IMR-90 (cell line): Measurements from ENCODE around the gene PRR33. TPM values are rescaled to one million over a fixed set of nuclear protein-coding genes. Genes with fewer than 3 reads are reported as not detected.

Experiments
- ATAC-seq: fragments of 200-7000 bp; cut with Tn5 transposase; 2 replicates; pipeline ENCODE4 v1.9.1; 2020; ENCODE audit warnings: low read depth, mild to moderate bottlenecking, moderate library complexity
- BruUV-seq: library from RNA; stranded (reverse); fragments of 400-500 nt; replicated peaks from 2 replicates; lab custom pipeline; 2021; lab: Mats Ljungman, UMichigan
- CTCF ChIA-PET: fragments of 300-600 bp; formaldehyde crosslinking; extraction: SDS; loops from one replicate; lab custom pipeline; 2021; ENCODE audit warnings: antibody characterized with exemption; lab: Yijun Ruan, JAX
- POLR2A ChIA-PET: fragments of 300-600 bp; sonication (Branson Sonifier 250); formaldehyde crosslinking; loops from one replicate; lab custom pipeline; 2022; ENCODE audit warnings: antibody characterized with exemption; ENCODE audit not compliant: unreplicated experiment; lab: Charles Lee
- DNase-seq: peaks from one replicate; pipeline ENCODE4 v3.0.0; 2013
- H2AFZ ChIP-seq: replicated peaks from 2 replicates; pipeline ENCODE3; 2013; ENCODE audit warnings: low read length, mild to moderate bottlenecking; ENCODE audit not compliant: poor library complexity
- H2AK5ac ChIP-seq: 2 replicates; pipeline ENCODE4 v1.6.1; 2013; ENCODE audit warnings: low read depth, low read length, inconsistent platforms
- H2AK9ac ChIP-seq: replicated peaks from 2 replicates; pipeline ENCODE3; 2013; ENCODE audit warnings: mild to moderate bottlenecking, low read depth, low read length, moderate library complexity; ENCODE audit not compliant: poor library complexity
- H2BK120ac ChIP-seq: 2 replicates; pipeline ENCODE4 v1.6.1; 2013; ENCODE audit warnings: low read depth, low read length, inconsistent platforms
- H2BK15ac ChIP-seq: 3 replicates; pipeline ENCODE4 v1.6.1; 2013; ENCODE audit warnings: low read depth, low read length, inconsistent platforms
- H2BK20ac ChIP-seq: 2 replicates; pipeline ENCODE4 v1.6.1; 2013; ENCODE audit warnings: low read depth, mild to moderate bottlenecking, inconsistent platforms, low read length, moderate library complexity
- H2BK5ac ChIP-seq: 2 replicates; pipeline ENCODE4 v1.6.1; 2013; ENCODE audit warnings: mild to moderate bottlenecking, low read depth, low read length, inconsistent platforms; ENCODE audit not compliant: poor library complexity, severe bottlenecking
- H3K14ac ChIP-seq: replicated peaks from 2 replicates; pipeline ENCODE4 v1.6.1; 2013; ENCODE audit warnings: low read depth, low read length, inconsistent platforms
- H3K18ac ChIP-seq: 2 replicates; pipeline ENCODE4 v1.6.1; 2013; ENCODE audit warnings: low read depth, low read length, control low read depth
- H3K23ac ChIP-seq: 2 replicates; pipeline ENCODE4 v1.6.1; 2013; ENCODE audit warnings: low read depth, low read length, inconsistent platforms
- H3K27ac ChIP-seq: 2 replicates; pipeline ENCODE4 v1.5.1; 2013; ENCODE audit warnings: mild to moderate bottlenecking, control low read depth, low read length; ENCODE audit not compliant: insufficient read depth
- H3K27me3 ChIP-seq: 2 replicates; pipeline ENCODE4 v1.6.1; 2013; ENCODE audit warnings: low read length; ENCODE audit not compliant: control insufficient read depth, insufficient read depth
- H3K36me3 ChIP-seq: 2 replicates; pipeline ENCODE4 v1.6.1; 2013; ENCODE audit warnings: low read length, mixed read lengths; ENCODE audit not compliant: control insufficient read depth, insufficient read depth
- H3K4ac ChIP-seq: 2 replicates; pipeline ENCODE4 v1.6.1; 2013; ENCODE audit warnings: low read depth, low read length, inconsistent platforms
- H3K4me1 ChIP-seq: 2 replicates; pipeline ENCODE4 v1.6.1; 2013; ENCODE audit warnings: low read length, mixed read lengths; ENCODE audit not compliant: control insufficient read depth, insufficient read depth
- H3K4me2 ChIP-seq: 2 replicates; pipeline ENCODE4 v1.6.1; 2013; ENCODE audit warnings: low read depth, mild to moderate bottlenecking, control low read depth, low read length, moderate library complexity
- H3K4me3 ChIP-seq: 2 replicates; pipeline ENCODE4 v1.5.1; 2013; ENCODE audit warnings: low read depth, mild to moderate bottlenecking, control low read depth, low read length, moderate library complexity; ENCODE audit not compliant: insufficient read depth
- H3K56ac ChIP-seq: 2 replicates; pipeline ENCODE4 v1.6.1; 2013; ENCODE audit warnings: low read length, inconsistent platforms; ENCODE audit not compliant: insufficient read depth; ENCODE audit errors: extremely low read depth
- H3K79me1 ChIP-seq, 2 experiments: 2 replicates each; pipeline ENCODE4 v1.6.1; 2013; ENCODE audit warnings: low read length in 2 of 2, inconsistent platforms in 1 of 2, low read depth in 1 of 2
- H3K9ac ChIP-seq: 2 replicates; pipeline ENCODE4 v1.6.1; 2013; ENCODE audit warnings: low read depth, low read length, control low read depth
- H3K9me1 ChIP-seq: 2 replicates; pipeline ENCODE4 v1.6.1; 2013; ENCODE audit warnings: low read length, inconsistent platforms; ENCODE audit not compliant: insufficient read depth
- H3K9me3 ChIP-seq: 2 replicates; pipeline ENCODE4 v1.6.1; 2013; ENCODE audit warnings: low read length; ENCODE audit not compliant: control insufficient read depth, insufficient read depth
- H4K20me1 ChIP-seq: 2 replicates; pipeline ENCODE4 v1.6.1; 2013; ENCODE audit warnings: low read length, inconsistent platforms; ENCODE audit not compliant: insufficient read depth
- H4K5ac ChIP-seq: 2 replicates; pipeline ENCODE4 v1.6.1; 2013; ENCODE audit warnings: mild to moderate bottlenecking, low read depth, low read length, control low read depth
- H4K8ac ChIP-seq, 2 experiments: 2 replicates each; pipeline ENCODE4 v1.6.1; 2013; ENCODE audit warnings: low read depth in 2 of 2, low read length in 2 of 2, control low read depth in 1 of 2, inconsistent platforms in 1 of 2
- H4K91ac ChIP-seq: 2 replicates; pipeline ENCODE4 v1.6.1; 2013; ENCODE audit warnings: low read depth, low read length, inconsistent platforms; ENCODE audit not compliant: insufficient read depth
- BHLHE40 ChIP-seq: fragments of 150-350 bp; IDR thresholded peaks from 2 replicates; pipeline ENCODE4 v1.6.1; 2016; ENCODE audit warnings: mild to moderate bottlenecking, low read depth, low read length
- CEBPB ChIP-seq: IDR thresholded peaks from 2 replicates; pipeline ENCODE4 v1.6.1; 2012; ENCODE audit warnings: low read depth, low read length, improper control_type of control experiment
- CHD1 ChIP-seq: IDR thresholded peaks from 2 replicates; pipeline ENCODE4 v1.6.1; 2012; ENCODE audit warnings: low read depth, low read length, improper control_type of control experiment
- FOS ChIP-seq: fragments of 150-350 bp; IDR thresholded peaks from 2 replicates; pipeline ENCODE4 v1.6.1; 2016; ENCODE audit warnings: low read depth, low read length
- MAFK ChIP-seq: IDR thresholded peaks from 2 replicates; pipeline ENCODE4 v1.6.1; 2012; ENCODE audit warnings: low read depth, low read length, improper control_type of control experiment
- MAZ ChIP-seq: IDR thresholded peaks from 2 replicates; pipeline ENCODE4 v1.6.1; 2012; ENCODE audit warnings: low read depth, mild to moderate bottlenecking, low read length, improper control_type of control experiment, moderate library complexity, borderline replicate concordance
- MXI1 ChIP-seq: IDR thresholded peaks from 2 replicates; pipeline ENCODE4 v1.6.1; 2012; ENCODE audit warnings: low read depth, mild to moderate bottlenecking, low read length, moderate library complexity, borderline replicate concordance
- NFE2L2 ChIP-seq: fragments of 150-350 bp; IDR thresholded peaks from 2 replicates; pipeline ENCODE4 v1.6.1; 2016; ENCODE audit warnings: low read depth, mild to moderate bottlenecking, low read length
- POLR2A ChIP-seq: IDR thresholded peaks from 2 replicates; pipeline ENCODE4 v1.6.1; 2012; ENCODE audit warnings: mild to moderate bottlenecking, low read depth, low read length
- RAD21 ChIP-seq: IDR thresholded peaks from 2 replicates; pipeline ENCODE4 v1.6.1; 2012; ENCODE audit warnings: low read length, improper control_type of control experiment
- RCOR1 ChIP-seq: IDR thresholded peaks from 2 replicates; pipeline ENCODE4 v1.6.1; 2012; ENCODE audit warnings: mild to moderate bottlenecking, low read length, improper control_type of control experiment; ENCODE audit not compliant: insufficient replicate concordance
- RFX5 ChIP-seq: IDR thresholded peaks from 2 replicates; pipeline ENCODE4 v1.8.0; 2012; ENCODE audit warnings: low read depth, mild to moderate bottlenecking, low read length, moderate library complexity
- SMC3 ChIP-seq: fragments of 150-350 bp; IDR thresholded peaks from 2 replicates; pipeline ENCODE4 v1.6.1; 2016; ENCODE audit warnings: low read depth, mild to moderate bottlenecking, antibody characterized with exemption, low read length, moderate library complexity
- WGBS, 2 experiments: methylation state at CpG; one replicate each; pipeline versions ENCODE4 v1.1.5 to v1.1.7; 2013; ENCODE audit warnings: missing lambda C conversion rate in 2 of 2; ENCODE audit not compliant: insufficient read length in 1 of 2; ENCODE audit errors: extremely low coverage in 2 of 2; 5-methylcytosine and 5-hydroxymethylcytosine counted together
- dilution Hi-C: fragments of 300-500 bp; cut with HindIII; formaldehyde crosslinking; loops from one replicate; pipeline ENCODE4 v1.14.3; 2018; ENCODE audit warnings: low sequenced_read_pairs; ENCODE audit not compliant: unreplicated experiment
- in situ Hi-C: fragments of 300-500 bp; cut with MboI; formaldehyde crosslinking; loops from 3 replicates; pipeline ENCODE4 v1.14.3; 2019; ENCODE audit warnings: low sequenced_read_pairs, inconsistent platforms, mixed read lengths
- intact Hi-C: fragments of 100-400 bp; cut with micrococcal nuclease; formaldehyde crosslinking; loops from 2 replicates; pipeline ENCODE4 v1.10.0; 2022
- polyA plus RNA-seq, 3 experiments: library from polyadenylated mRNA; depleted of rRNA; stranded (reverse); fragments of >200 nt; gene quantifications; 2 replicates each; pipeline ENCODE4 v1.2.3, GENCODE V29; 2012; ENCODE audit warnings: low replicate concordance in 1 of 3
- total RNA-seq: library from RNA; depleted of rRNA; stranded (reverse); fragments of >200 nt; gene quantifications from 2 replicates; pipeline ENCODE4 v1.2.3, GENCODE V29; 2012
- TF ChIP-seq, protein P1 (sequence below): fragments of 150-350 bp; IDR thresholded peaks from 2 replicates; pipeline ENCODE4 v1.6.1; 2017; ENCODE audit warnings: mild to moderate bottlenecking, antibody characterized with exemption, low read length, low read depth
- TF ChIP-seq, protein P2 (sequence below): fragments of 150-350 bp; IDR thresholded peaks from 2 replicates; pipeline ENCODE4 v1.6.1; 2016; ENCODE audit warnings: low read depth, mild to moderate bottlenecking, low read length, moderate library complexity, borderline replicate concordance
- TF ChIP-seq, protein P3 (sequence below): conservative IDR thresholded peaks from 2 replicates; pipeline ENCODE4 v1.5.1; 2012; ENCODE audit warnings: mild to moderate bottlenecking, low read depth, low read length, improper control_type of control experiment

PRR33 gene
- total and polyA plus RNA-seq, 2 of the 4 experiments (the other 2 are of a cell fraction) = not detected

DNA sequence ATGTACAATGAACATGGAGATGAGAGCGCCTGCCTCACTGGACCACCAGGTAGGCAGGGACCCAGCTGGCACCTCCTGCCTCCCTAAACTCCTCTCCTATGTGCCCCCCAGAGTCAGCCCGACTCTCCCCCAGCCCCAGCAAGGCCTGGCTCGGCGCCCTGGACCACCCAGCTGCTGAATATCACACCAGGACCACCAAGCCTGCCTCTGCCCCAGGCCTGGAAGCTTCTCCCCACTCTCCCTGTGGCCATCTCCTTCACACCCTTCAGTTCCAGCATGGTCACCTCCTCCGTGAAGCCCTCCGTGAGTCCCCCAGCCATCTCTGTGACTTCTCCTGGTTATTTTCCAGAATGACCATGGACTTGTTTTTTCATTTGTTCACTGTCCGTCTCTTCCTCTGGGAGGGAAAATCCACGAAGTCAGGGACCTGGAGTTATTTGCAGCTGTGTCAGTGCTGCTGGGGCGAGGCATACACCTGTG lies 45.2 kb downstream of the PRR33 start:
- DNase-seq = no peak
- Histone ChIP-seq H3K9ac (no peak overlapping the region), H3K4me2 (no peak overlapping the region), H3K79me1 (no peaks in the 10 kb centered on the region), H4K20me1 (no peaks in the 10 kb centered on the region), H4K8ac (no peak overlapping the region), H2BK120ac (no peak overlapping the region), H3K14ac (no peak overlapping the region), H4K5ac (no peak overlapping the region), H3K9me3 (no peaks in the 10 kb centered on the region), H2AK5ac (no peak overlapping the region), H3K36me3 (no peaks in the 10 kb centered on the region), H3K27me3 (peaks cover 53% of the 10 kb centered on the region), H3K18ac (no peak overlapping the region), H2AK9ac (no peak overlapping the region), H2BK5ac (no peak overlapping the region), H3K9me1 (no peaks in the 10 kb centered on the region), H3K27ac (no peak overlapping the region), H3K4me3 (no peak overlapping the region), H4K91ac (no peak overlapping the region), H2BK15ac (no peak overlapping the region), H2AFZ (no peak overlapping the region), H3K23ac (no peak overlapping the region), H3K4me1 (no peaks in the 10 kb centered on the region), H2BK20ac (no peak overlapping the region), H3K4ac (no peak overlapping the region), H3K56ac (no peak overlapping the region)
- 75% methylated on average over 4 of the region's 9 CpGs; no CpG with 5 or more reads in 1 of the 2 experiments for WGBS, 2 experiments
- dilution Hi-C loops = no loop called here
- CTCF ChIA-PET = no interaction called here
- no peak for TF ChIP-seq RCOR1
- no peak for TF ChIP-seq MXI1
- TF ChIP-seq MAZ = no peak
- no peak for TF ChIP-seq RFX5
- no peak for TF ChIP-seq MAFK
- no peak for TF ChIP-seq BHLHE40
- no peak for TF ChIP-seq RAD21
- TF ChIP-seq CEBPB = no peak
- no peak for TF ChIP-seq NFE2L2
- TF ChIP-seq, protein P1, sequence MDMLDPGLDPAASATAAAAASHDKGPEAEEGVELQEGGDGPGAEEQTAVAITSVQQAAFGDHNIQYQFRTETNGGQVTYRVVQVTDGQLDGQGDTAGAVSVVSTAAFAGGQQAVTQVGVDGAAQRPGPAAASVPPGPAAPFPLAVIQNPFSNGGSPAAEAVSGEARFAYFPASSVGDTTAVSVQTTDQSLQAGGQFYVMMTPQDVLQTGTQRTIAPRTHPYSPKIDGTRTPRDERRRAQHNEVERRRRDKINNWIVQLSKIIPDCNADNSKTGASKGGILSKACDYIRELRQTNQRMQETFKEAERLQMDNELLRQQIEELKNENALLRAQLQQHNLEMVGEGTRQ = no peak
- no peak for TF ChIP-seq CHD1
- TF ChIP-seq, protein P2, sequence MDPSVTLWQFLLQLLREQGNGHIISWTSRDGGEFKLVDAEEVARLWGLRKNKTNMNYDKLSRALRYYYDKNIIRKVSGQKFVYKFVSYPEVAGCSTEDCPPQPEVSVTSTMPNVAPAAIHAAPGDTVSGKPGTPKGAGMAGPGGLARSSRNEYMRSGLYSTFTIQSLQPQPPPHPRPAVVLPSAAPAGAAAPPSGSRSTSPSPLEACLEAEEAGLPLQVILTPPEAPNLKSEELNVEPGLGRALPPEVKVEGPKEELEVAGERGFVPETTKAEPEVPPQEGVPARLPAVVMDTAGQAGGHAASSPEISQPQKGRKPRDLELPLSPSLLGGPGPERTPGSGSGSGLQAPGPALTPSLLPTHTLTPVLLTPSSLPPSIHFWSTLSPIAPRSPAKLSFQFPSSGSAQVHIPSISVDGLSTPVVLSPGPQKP = no peak
- TF ChIP-seq, protein P3, sequence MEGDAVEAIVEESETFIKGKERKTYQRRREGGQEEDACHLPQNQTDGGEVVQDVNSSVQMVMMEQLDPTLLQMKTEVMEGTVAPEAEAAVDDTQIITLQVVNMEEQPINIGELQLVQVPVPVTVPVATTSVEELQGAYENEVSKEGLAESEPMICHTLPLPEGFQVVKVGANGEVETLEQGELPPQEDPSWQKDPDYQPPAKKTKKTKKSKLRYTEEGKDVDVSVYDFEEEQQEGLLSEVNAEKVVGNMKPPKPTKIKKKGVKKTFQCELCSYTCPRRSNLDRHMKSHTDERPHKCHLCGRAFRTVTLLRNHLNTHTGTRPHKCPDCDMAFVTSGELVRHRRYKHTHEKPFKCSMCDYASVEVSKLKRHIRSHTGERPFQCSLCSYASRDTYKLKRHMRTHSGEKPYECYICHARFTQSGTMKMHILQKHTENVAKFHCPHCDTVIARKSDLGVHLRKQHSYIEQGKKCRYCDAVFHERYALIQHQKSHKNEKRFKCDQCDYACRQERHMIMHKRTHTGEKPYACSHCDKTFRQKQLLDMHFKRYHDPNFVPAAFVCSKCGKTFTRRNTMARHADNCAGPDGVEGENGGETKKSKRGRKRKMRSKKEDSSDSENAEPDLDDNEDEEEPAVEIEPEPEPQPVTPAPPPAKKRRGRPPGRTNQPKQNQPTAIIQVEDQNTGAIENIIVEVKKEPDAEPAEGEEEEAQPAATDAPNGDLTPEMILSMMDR = no peak
- TF ChIP-seq POLR2A = no peak
- no peak for TF ChIP-seq FOS
- no peak for TF ChIP-seq SMC3
- in situ Hi-C loops = no loop called here
- ATAC-seq = no peak
- POLR2A ChIA-PET = no interaction called here
- BruUV-seq = no TSS peak
- intact Hi-C loops = no loop called here
